HEK293 (cell line): ENCODE measurements around the gene SNX19.

ENCODE experiments used
- CTCF ChIP-seq: fragments of 450-650 bp; formaldehyde crosslinking; IDR thresholded peaks from 2 replicates; pipeline ENCODE4 v1.5.1; 2016; ENCODE audit warnings: missing biosample characterization, missing genetic modification characterization
- SCRT1 ChIP-seq: fragments of 450-650 bp; formaldehyde crosslinking; IDR thresholded peaks from 2 replicates; pipeline ENCODE4 v1.5.1; 2016; ENCODE audit warnings: missing biosample characterization, missing genetic modification characterization, borderline replicate concordance
- ZNF274 ChIP-seq, 2 experiments: fragments of 200-500 bp in 1 of 2; fragments of 450-650 bp in 1 of 2; sonication (Bioruptor generic) in 1 of 2; formaldehyde crosslinking in 1 of 2; IDR thresholded peaks; 2 replicates each; pipeline versions ENCODE4 v1.5.1 to v1.6.1; 2014 to 2016; ENCODE audit warnings: borderline replicate concordance in 1 of 2, inconsistent platforms in 1 of 2, low read length in 1 of 2, missing biosample characterization in 1 of 2, missing genetic modification characterization in 1 of 2
- TF ChIP-seq, protein P1 (sequence below): fragments of 450-650 bp; formaldehyde crosslinking; IDR thresholded peaks from 2 replicates; pipeline ENCODE4 v1.5.1; 2017; ENCODE audit warnings: missing biosample characterization, missing genetic modification characterization

GRCh38 chr11:130874955-130875531, 41.2 kb downstream of the SNX19 start:
- TF ChIP-seq, protein P1, sequence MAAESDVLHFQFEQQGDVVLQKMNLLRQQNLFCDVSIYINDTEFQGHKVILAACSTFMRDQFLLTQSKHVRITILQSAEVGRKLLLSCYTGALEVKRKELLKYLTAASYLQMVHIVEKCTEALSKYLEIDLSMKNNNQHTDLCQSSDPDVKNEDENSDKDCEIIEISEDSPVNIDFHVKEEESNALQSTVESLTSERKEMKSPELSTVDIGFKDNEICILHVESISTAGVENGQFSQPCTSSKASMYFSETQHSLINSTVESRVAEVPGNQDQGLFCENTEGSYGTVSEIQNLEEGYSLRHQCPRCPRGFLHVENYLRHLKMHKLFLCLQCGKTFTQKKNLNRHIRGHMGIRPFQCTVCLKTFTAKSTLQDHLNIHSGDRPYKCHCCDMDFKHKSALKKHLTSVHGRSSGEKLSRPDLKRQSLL (tag by site-specific recombination) = no peak
- no peak for TF ChIP-seq ZNF274 (IDR thresholded peaks at IDR 0.05; ENCODE audit: low read length)
- TF ChIP-seq ZNF274 (tag by site-specific recombination; IDR thresholded peaks at IDR 0.05; ENCODE audit: borderline replicate concordance) = no peak
- TF ChIP-seq CTCF (tag by site-specific recombination) = no peak
- TF ChIP-seq SCRT1 (tag by site-specific recombination) = no peak
